Fibroblast of lung (primary cell): Measurements from ENCODE around the gene SLC7A5.
"Not testable (repeated sequence)": the region's sequence is repeated elsewhere in the genome, so short reads cannot be mapped to it uniquely, and the experiment has no call there.

ENCODE experiments used
- CTCF ChIP-seq, 2 donors: IDR thresholded peaks in 1 of 2; conservative IDR thresholded peaks in 1 of 2; 1 replicate in 1 of 2; 2 replicates in 1 of 2; pipeline ENCODE4 v1.5.1; 2011 to 2012; ENCODE audit warnings: low read length in 2 of 2, control low read depth in 1 of 2, inconsistent platforms in 1 of 2, low read depth in 1 of 2, mild to moderate bottlenecking in 1 of 2
- EZH2 ChIP-seq: IDR thresholded peaks from 2 replicates; pipeline ENCODE4 v1.5.1; 2012; ENCODE audit warnings: low read length, control low read depth, mild to moderate bottlenecking; ENCODE audit errors: missing control alignments

- peak in 1 of 2 donors; percentile 3 for TF ChIP-seq CTCF (conservative IDR thresholded peaks at IDR 0.05 in 1 of 2, IDR thresholded peaks at IDR 0.05 in 1 of 2; ENCODE audit: low read depth in 1 of 2, low read length in 2 of 2)
- TF ChIP-seq EZH2: not testable (repeated sequence)
Measured at GRCh38 chr16:87889762-87890161, 20.5 kb upstream of the SLC7A5 start.
